Astrocyte (in vitro differentiated cells and primary cell): ENCODE measurements around the gene RHOJ.

Source experiments
- EZH2 ChIP-seq: IDR thresholded peaks from 2 replicates; pipeline ENCODE4 v1.6.1; 2012; ENCODE audit warnings: mild to moderate bottlenecking, low read length, inconsistent platforms; ENCODE audit not compliant: insufficient read depth
- TF ChIP-seq, protein P1 (sequence below): IDR thresholded peaks from 2 replicates; pipeline ENCODE4 v1.5.1; 2011; ENCODE audit warnings: low read depth, mild to moderate bottlenecking, inconsistent platforms, low read length, moderate library complexity; ENCODE audit not compliant: insufficient read depth

DNA sequence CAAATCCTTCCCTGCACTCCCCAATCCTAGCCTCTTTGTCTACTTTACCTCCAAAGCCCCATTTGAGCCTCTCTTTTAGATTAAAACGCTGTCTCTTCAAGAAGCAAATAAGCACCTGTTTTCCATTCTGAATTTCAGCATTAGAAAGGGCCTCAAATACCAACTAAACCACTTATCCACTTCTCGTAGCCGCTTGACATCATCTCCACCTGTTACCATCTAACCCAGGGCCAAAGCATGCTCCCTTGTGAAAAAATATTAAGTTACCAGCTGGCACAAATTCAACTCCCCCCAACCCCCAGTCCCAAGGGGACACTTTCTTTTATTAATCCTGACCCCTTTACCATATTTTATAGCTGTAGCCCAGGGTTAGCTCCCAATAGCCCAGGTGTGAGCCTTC lies 71.4 kb downstream of the RHOJ start:
- TF ChIP-seq, protein P1, sequence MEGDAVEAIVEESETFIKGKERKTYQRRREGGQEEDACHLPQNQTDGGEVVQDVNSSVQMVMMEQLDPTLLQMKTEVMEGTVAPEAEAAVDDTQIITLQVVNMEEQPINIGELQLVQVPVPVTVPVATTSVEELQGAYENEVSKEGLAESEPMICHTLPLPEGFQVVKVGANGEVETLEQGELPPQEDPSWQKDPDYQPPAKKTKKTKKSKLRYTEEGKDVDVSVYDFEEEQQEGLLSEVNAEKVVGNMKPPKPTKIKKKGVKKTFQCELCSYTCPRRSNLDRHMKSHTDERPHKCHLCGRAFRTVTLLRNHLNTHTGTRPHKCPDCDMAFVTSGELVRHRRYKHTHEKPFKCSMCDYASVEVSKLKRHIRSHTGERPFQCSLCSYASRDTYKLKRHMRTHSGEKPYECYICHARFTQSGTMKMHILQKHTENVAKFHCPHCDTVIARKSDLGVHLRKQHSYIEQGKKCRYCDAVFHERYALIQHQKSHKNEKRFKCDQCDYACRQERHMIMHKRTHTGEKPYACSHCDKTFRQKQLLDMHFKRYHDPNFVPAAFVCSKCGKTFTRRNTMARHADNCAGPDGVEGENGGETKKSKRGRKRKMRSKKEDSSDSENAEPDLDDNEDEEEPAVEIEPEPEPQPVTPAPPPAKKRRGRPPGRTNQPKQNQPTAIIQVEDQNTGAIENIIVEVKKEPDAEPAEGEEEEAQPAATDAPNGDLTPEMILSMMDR: no peak
- TF ChIP-seq EZH2: no peak
